Caco-2 (cell line): ENCODE results near the gene LDB3. TPM values are rescaled to one million over a fixed set of nuclear protein-coding genes. Genes with fewer than 3 reads are reported as not detected.

Experiments used
- BruUV-seq: library from RNA; stranded (reverse); fragments of 400-500 nt; replicated peaks from 2 replicates; lab custom pipeline; 2021; lab: Mats Ljungman, UMichigan
- CTCF ChIA-PET: fragments of 300-600 bp; sonication (Branson Sonifier 250); formaldehyde crosslinking; loops from one replicate; lab custom pipeline; 2022; ENCODE audit warnings: antibody characterized with exemption; lab: Charles Lee
- POLR2A ChIA-PET: fragments of 300-600 bp; sonication (Branson Sonifier 250); formaldehyde crosslinking; loops from one replicate; lab custom pipeline; 2022; ENCODE audit warnings: antibody characterized with exemption; lab: Charles Lee
- DNase-seq, 2 experiments: peaks; one replicate each; pipeline versions ENCODE4 v3.0.0 to v3.0.0-alpha.2; 2020 to 2022
- H3K27me3 ChIP-seq: replicated peaks from 2 replicates; pipeline ENCODE4 v1.6.0; 2011; ENCODE audit warnings: low read length; ENCODE audit not compliant: control insufficient read depth, insufficient read depth
- H3K36me3 ChIP-seq: 2 replicates; pipeline ENCODE4 v1.5.1; 2011; ENCODE audit warnings: low read length; ENCODE audit not compliant: control insufficient read depth, insufficient read depth
- H3K4me1 ChIP-seq: fragments of 250-450 bp; sonication (Bioruptor Pico); 2 replicates; pipeline ENCODE4 v1.5.1; 2020; ENCODE audit warnings: mild to moderate bottlenecking
- H3K4me3 ChIP-seq: 2 replicates; pipeline ENCODE4 v1.5.1; 2011; ENCODE audit warnings: low read depth, mild to moderate bottlenecking, control low read depth, low read length
- H3K9me3 ChIP-seq: fragments of 250-450 bp; sonication (Bioruptor Pico); 2 replicates; pipeline ENCODE4 v1.5.1; 2020; ENCODE audit warnings: mild to moderate bottlenecking, moderate library complexity
- H3K27ac Mint-ChIP-seq: one replicate; pipeline ENCODE4 v1.8.0; 2022; ENCODE audit warnings: mixed read lengths; ENCODE audit not compliant: unreplicated experiment
- H3K27me3 Mint-ChIP-seq: one replicate; pipeline ENCODE4 v1.8.0; 2022; ENCODE audit warnings: mixed read lengths; ENCODE audit not compliant: insufficient read depth, unreplicated experiment
- H3K36me3 Mint-ChIP-seq: one replicate; pipeline ENCODE4 v1.8.0; 2022; ENCODE audit warnings: mild to moderate bottlenecking, mixed read lengths; ENCODE audit not compliant: insufficient read depth, unreplicated experiment
- H3K4me1 Mint-ChIP-seq: one replicate; pipeline ENCODE4 v1.8.0; 2022; ENCODE audit warnings: low read depth, mixed read lengths; ENCODE audit not compliant: unreplicated experiment
- H3K4me3 Mint-ChIP-seq: one replicate; pipeline ENCODE4 v1.8.0; 2022; ENCODE audit warnings: mild to moderate bottlenecking, moderate library complexity, mixed read lengths; ENCODE audit not compliant: unreplicated experiment
- H3K9me3 Mint-ChIP-seq: one replicate; pipeline ENCODE4 v1.8.0; 2022; ENCODE audit warnings: mixed read lengths; ENCODE audit not compliant: unreplicated experiment
- intact Hi-C: fragments of 100-400 bp; cut with micrococcal nuclease; formaldehyde crosslinking; loops from one replicate; pipeline ENCODE4 v1.10.0; 2022; ENCODE audit not compliant: unreplicated experiment
- total RNA-seq: library from RNA; stranded (reverse); gene quantifications from 2 replicates; pipeline ENCODE4 v1.2.3, GENCODE V29; 2022
- TF ChIP-seq, protein P1 (sequence below), 2 experiments: fragments of 200-600 bp in 1 of 2; IDR thresholded peaks; 1 replicate in 1 of 2; 2 replicates in 1 of 2; pipeline versions ENCODE4 v1.5.1 to v1.8.0; 2011 to 2022; ENCODE audit warnings: antibody characterized with exemption in 1 of 2, control low read depth in 1 of 2, inconsistent platforms in 1 of 2, low read depth in 1 of 2, low read length in 1 of 2, mild to moderate bottlenecking in 1 of 2, moderate library complexity in 1 of 2; ENCODE audit not compliant: insufficient read depth in 1 of 2, severe bottlenecking in 1 of 2, unreplicated experiment in 1 of 2

Gene LDB3
- total RNA-seq, 1 experiment from 2014 or later = 0.09 TPM

GRCh38 chr10:86653379-86653778 is 14.9 kb upstream of the LDB3 start:
- no peak overlapping the region for H3K4me3 Mint-ChIP-seq
- H3K4me3 ChIP-seq = no peak overlapping the region

DNA sequence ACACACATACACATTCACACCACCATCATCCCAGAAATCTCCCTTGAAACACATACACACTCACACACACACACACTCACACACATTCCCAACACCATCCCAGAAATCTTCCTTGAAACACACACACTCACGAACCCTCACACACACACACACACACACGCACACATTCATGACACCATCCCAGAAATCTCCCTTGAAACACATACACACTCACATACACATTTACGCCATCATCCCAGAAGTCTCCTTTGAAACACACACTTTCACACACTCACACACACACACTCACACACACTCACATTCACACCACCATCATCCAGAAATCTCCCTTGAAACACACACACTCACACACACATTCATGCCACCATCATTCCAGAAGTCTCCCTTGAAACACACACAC is 14.3 kb upstream of the LDB3 start:
- Mint-ChIP-seq H3K4me3 (no peak overlapping the region), H3K27ac (no peak overlapping the region), H3K9me3 (no peaks in the 10 kb centered on the region), H3K4me1 (no peaks in the 10 kb centered on the region), H3K36me3 (no peaks in the 10 kb centered on the region), H3K27me3 (no peaks in the 10 kb centered on the region)
- H3K4me3 ChIP-seq = no peak overlapping the region
- no peaks in the 10 kb centered on the region for H3K27me3 ChIP-seq
- H3K36me3 ChIP-seq = no peaks in the 10 kb centered on the region
- DNase-seq = peak in 1 of 2 experiments; percentile 2
- POLR2A ChIA-PET = no interaction called here
- no peaks in the 10 kb centered on the region for H3K4me1 ChIP-seq
- no peaks in the 10 kb centered on the region for H3K9me3 ChIP-seq
- TF ChIP-seq, protein P1, sequence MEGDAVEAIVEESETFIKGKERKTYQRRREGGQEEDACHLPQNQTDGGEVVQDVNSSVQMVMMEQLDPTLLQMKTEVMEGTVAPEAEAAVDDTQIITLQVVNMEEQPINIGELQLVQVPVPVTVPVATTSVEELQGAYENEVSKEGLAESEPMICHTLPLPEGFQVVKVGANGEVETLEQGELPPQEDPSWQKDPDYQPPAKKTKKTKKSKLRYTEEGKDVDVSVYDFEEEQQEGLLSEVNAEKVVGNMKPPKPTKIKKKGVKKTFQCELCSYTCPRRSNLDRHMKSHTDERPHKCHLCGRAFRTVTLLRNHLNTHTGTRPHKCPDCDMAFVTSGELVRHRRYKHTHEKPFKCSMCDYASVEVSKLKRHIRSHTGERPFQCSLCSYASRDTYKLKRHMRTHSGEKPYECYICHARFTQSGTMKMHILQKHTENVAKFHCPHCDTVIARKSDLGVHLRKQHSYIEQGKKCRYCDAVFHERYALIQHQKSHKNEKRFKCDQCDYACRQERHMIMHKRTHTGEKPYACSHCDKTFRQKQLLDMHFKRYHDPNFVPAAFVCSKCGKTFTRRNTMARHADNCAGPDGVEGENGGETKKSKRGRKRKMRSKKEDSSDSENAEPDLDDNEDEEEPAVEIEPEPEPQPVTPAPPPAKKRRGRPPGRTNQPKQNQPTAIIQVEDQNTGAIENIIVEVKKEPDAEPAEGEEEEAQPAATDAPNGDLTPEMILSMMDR (IDR thresholded peaks at IDR 0.05; ENCODE audit: insufficient read depth in 1 of 2, low read depth in 1 of 2, low read length in 1 of 2, severe bottlenecking in 1 of 2, unreplicated experiment in 1 of 2) = no peak
- CTCF ChIA-PET = interaction anchor here (0.6 kb wide), 1 partner anchor 254 kb away, joined by 3 read pairs; no protein-coding TSS in a partner anchor
- no TSS peak for BruUV-seq
- intact Hi-C loops = no loop called here

More at GRCh38 chr10:86653379-86653778, 14.9 kb upstream of the LDB3 start:
- intact Hi-C loops = no loop called here
- CTCF ChIA-PET = no interaction called here
- Histone ChIP-seq H3K9me3 (no peaks in the 10 kb centered on the region), H3K36me3 (no peaks in the 10 kb centered on the region), H3K27me3 (no peaks in the 10 kb centered on the region), H3K4me1 (no peaks in the 10 kb centered on the region)
- no peaks in the 10 kb centered on the region for H3K27me3 Mint-ChIP-seq
- no TSS peak for BruUV-seq
- H3K4me1 Mint-ChIP-seq = no peaks in the 10 kb centered on the region
- H3K9me3 Mint-ChIP-seq = no peaks in the 10 kb centered on the region
- POLR2A ChIA-PET = no interaction called here
- TF ChIP-seq, protein P1 (IDR thresholded peaks at IDR 0.05; ENCODE audit: insufficient read depth in 1 of 2, low read depth in 1 of 2, low read length in 1 of 2, severe bottlenecking in 1 of 2, unreplicated experiment in 1 of 2) = no peak
- H3K27ac Mint-ChIP-seq = no peak overlapping the region
- DNase-seq = peak in 1 of 2 experiments; percentile 21
- no peaks in the 10 kb centered on the region for H3K36me3 Mint-ChIP-seq

DNA sequence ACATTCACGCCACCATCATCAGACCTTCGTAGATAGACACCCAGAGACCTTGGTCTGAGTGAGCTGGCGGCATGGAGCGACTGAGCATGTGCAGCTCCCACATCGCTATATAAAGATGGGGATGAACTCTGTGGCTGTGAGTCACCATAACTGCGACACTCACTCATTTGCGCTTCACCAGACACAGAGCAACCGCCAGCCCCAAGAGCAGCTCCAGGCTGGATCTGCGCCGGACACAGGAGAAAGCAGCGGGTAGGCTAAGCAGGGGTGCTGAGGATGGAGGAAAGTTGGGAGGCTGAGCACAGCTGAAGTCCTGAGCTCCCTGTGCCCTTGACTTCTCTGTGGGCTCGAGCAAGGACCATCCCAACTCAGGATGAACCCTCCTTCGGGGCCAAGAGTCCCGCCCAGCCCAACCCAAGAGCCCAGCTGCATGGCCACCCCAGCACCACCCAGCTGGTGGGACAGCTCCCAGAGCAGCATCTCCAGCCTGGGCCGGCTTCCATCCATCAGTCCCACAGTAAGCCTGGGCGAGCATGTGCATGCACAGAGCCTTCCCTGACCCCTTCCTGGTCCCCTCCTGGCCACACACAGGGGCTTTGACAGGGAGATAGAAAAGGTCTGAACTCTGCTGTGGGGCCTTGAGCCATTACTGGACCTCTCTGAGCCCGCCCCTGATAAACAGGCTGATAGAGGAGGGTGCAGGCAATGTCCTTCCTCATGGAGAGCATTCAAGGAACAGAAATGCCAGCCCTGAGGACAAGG is 13.7 kb upstream of the LDB3 start, which contains the start of gene OPN4:
TSS of gene OPN4 (plus strand) at position 137 of the 762 bp plus-strand sequence. CDS start at position 374, 237 bp downstream.
- peak in 1 of 2 experiments; percentile 33 for DNase-seq
- no TSS peak for BruUV-seq
- H3K4me3 ChIP-seq = no peak within 1 kb of the TSS
- intact Hi-C loops = no loop called here
- H3K36me3 Mint-ChIP-seq = no peaks in the 10 kb centered on the region
- TF ChIP-seq, protein P1 (IDR thresholded peaks at IDR 0.05; ENCODE audit: insufficient read depth in 1 of 2, low read depth in 1 of 2, low read length in 1 of 2, severe bottlenecking in 1 of 2, unreplicated experiment in 1 of 2) = no peak
- ChIA-PET CTCF (interaction anchor here (0.6 kb wide), 1 partner anchor 255 kb away, joined by 3 read pairs; no protein-coding TSS in a partner anchor), POLR2A (no interaction called here)
- H3K27me3 ChIP-seq = no peaks in the 10 kb centered on the region
- H3K4me1 Mint-ChIP-seq = no peaks in the 10 kb centered on the region
- no peak within 1 kb of the TSS for H3K4me3 Mint-ChIP-seq
- H3K9me3 ChIP-seq = no peaks in the 10 kb centered on the region
- no peak within 1 kb of the TSS for H3K27ac Mint-ChIP-seq
- no peaks in the 10 kb centered on the region for H3K4me1 ChIP-seq
- no peaks in the 10 kb centered on the region for H3K27me3 Mint-ChIP-seq
- no peaks in the 10 kb centered on the region for H3K9me3 Mint-ChIP-seq
- H3K36me3 ChIP-seq = no peaks in the 10 kb centered on the region
